ENCODE results near the gene ARRB1. TPM values are rescaled to one million over a fixed set of nuclear protein-coding genes. Genes with fewer than 3 reads are reported as not detected.

ARRB1 gene
- total RNA-seq, 1 experiment from 2014 or later = 90.1 TPM

DNA sequence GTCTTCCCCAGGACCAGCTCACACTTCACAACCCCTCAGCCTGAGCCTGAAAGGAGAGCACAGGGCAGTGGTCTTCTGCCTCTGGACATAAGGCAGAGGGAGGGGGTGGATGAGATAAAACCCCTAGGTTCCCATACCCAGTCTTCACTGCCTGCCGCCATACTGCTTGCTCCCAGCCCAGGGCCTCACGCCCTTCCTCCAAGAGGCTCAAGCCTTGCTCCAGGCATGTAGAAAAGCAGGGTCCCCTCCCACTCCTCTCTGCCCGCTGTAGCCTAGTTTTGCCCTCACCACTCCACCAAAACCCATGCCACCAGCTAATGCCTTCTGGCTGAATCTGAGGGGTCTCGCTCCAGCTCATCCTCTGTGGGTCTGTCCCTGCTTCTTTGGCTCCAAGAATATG is 5.2 kb downstream of the ARRB1 start (continued):
- TF ChIP-seq, protein P1, sequence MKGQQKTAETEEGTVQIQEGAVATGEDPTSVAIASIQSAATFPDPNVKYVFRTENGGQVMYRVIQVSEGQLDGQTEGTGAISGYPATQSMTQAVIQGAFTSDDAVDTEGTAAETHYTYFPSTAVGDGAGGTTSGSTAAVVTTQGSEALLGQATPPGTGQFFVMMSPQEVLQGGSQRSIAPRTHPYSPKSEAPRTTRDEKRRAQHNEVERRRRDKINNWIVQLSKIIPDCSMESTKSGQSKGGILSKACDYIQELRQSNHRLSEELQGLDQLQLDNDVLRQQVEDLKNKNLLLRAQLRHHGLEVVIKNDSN (CRISPR knock-in tag; IDR thresholded peaks at IDR 0.05) = no peak
- no peak for TF ChIP-seq NR3C1 (CRISPR knock-in tag; conservative IDR thresholded peaks at IDR 0.05; ENCODE audit: low read depth)

DNA sequence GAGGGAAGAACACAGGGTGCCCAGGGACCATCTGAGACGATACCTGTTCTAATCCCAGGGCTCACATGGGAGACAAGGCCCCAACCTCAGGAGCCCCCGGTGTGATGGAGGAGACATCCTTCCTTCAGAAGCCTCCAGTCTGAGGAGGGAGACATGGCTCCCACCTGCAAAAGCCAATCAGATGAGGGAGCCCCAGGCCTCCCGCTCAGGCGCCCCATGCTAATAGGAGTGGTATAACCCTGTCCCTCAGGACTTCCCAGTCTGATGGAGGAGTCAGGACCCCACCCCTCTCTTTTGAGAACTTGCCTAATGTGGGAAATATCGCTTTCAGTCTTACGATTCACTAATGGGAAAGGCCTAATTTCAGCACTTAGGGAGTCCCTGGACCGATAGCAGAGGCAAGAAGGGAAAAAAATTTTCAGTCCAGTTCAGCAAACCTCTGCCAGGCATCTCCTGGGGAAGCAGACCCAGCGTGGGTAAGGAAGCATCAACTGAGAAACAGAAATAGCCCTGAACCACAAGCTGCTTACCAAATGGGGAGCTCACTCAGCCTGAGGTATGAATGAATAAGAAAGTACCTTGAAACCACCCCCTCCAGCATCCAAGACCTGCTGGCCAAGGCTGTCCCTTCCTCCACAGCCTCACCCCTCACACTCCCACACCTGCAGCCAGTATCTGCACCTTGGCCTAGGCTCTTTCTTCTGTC is 5.9 kb downstream of the ARRB1 start:
- ChIA-PET CTCF (interaction anchor here (0.6 kb wide), 1 partner anchor 19 kb away, joined by 3 read pairs; no protein-coding TSS in a partner anchor), POLR2A (no interaction called here)
- peaks cover 100% of the 10 kb centered on the region for H3K4me1 Mint-ChIP-seq
- ATAC-seq = no peak
- H3K4me3 Mint-ChIP-seq = peak overlapping the region; percentile 18; the same call in 1 of the 2 replicates
- peaks cover 5% of the 10 kb centered on the region; the same call in 1 of the 2 replicates for H3K36me3 Mint-ChIP-seq
- no peak for DNase-seq (ENCODE audit: low spot score)
- H3K27me3 Mint-ChIP-seq (ENCODE audit: low read depth) = peaks cover 2% of the 10 kb centered on the region
- H3K27ac Mint-ChIP-seq = peak overlapping the region; percentile 69
- no peak for TF ChIP-seq EMX1 (CRISPR knock-in tag; IDR thresholded peaks at IDR 0.05)
- TF ChIP-seq ZNF396 (CRISPR knock-in tag; IDR thresholded peaks at IDR 0.05; ENCODE audit: borderline replicate concordance) = no peak
- TF ChIP-seq, protein P2, sequence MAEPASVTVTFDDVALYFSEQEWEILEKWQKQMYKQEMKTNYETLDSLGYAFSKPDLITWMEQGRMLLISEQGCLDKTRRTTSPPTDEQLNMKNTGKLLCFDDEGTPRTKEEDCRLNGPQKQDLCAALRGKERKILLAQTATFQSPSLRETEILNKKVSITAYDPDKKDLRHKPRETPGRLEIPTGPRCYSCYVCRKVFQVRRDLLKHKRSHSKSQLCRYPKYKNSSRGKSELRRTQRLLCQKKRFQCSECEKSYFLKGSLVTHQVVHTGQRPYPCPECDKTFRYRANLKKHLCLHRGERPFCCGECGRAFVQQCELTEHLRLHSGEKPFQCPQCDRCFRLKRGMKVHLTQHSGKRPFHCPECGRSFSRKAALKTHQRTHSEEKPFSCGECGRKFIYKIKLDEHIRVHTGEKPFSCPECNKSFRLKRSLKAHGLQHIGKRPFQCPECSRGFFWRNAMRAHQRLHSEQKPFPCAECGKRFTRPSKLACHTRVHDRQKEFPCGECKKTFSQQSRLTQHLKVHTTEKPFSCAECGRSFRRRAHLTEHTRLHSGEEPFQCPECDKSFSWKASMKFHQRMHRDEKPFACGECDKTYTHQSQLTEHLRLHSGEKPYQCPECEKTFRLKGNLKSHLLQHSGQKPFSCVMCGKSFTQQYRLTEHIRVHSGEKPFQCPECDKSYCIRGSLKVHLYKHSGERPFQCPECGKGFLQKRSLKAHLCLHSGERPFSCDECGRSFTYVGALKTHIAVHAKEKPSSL (CRISPR knock-in tag; conservative IDR thresholded peaks at IDR 0.05) = no peak
- H3K9me3 Mint-ChIP-seq = no peaks in the 10 kb centered on the region

DNA sequence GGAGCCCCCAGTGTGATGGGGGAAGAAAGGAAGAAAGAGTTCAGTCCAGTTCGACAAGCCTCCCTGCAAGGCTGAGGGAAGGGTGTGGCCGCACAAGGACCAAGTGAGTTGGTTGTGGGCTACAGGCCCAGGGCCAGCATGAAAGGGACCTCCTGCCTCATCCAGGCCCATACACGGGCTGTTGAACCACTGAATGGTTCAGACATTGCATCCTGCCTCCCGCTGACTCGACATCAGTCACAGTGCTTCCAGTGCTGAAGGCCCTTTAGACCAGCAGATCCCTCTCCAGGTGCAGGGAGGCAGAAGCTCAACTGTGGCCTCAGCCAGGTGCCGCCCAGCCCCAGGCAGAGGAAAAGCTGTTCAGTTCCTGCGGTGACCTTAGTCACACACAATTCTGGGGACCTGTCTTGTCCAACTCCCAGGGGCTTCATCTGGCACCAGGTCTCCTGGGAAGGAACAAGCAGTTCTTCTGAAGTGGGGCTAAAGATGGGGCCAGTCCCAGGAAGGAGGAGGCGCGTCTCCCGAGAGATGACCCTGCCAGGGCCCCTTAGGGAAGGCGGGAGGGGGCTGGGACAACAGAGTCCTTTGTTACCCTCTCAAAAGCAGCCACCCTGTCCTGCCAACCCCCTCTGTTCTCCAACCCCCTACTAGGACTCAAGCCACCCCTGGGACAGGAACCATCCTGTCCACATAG is 6.6 kb downstream of the ARRB1 start:
- no peak for ATAC-seq
- DNase-seq (ENCODE audit: low spot score) = no peak
- Mint-ChIP-seq H3K9me3 (no peaks in the 10 kb centered on the region), H3K27me3 (ENCODE audit: low read depth) (no peaks in the 10 kb centered on the region), H3K4me1 (peaks cover 100% of the 10 kb centered on the region), H3K36me3 (peaks cover 5% of the 10 kb centered on the region; the same call in 1 of the 2 replicates), H3K4me3 (no peak overlapping the region), H3K27ac (peak overlapping the region; percentile 65)
- ChIA-PET CTCF (no interaction called here), POLR2A (no interaction called here)
- TF ChIP-seq ESRRA (CRISPR knock-in tag; IDR thresholded peaks at IDR 0.05; ENCODE audit: borderline replicate concordance) = no peak
- TF ChIP-seq SMAD3 (CRISPR knock-in tag; IDR thresholded peaks at IDR 0.05; ENCODE audit: borderline replicate concordance) = no peak
- no peak for TF ChIP-seq ZNF232 (CRISPR knock-in tag; IDR thresholded peaks at IDR 0.05)
- TF ChIP-seq, protein P3, sequence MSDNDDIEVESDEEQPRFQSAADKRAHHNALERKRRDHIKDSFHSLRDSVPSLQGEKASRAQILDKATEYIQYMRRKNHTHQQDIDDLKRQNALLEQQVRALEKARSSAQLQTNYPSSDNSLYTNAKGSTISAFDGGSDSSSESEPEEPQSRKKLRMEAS (CRISPR knock-in tag; IDR thresholded peaks at IDR 0.05) = no peak
- TF ChIP-seq, protein P4, sequence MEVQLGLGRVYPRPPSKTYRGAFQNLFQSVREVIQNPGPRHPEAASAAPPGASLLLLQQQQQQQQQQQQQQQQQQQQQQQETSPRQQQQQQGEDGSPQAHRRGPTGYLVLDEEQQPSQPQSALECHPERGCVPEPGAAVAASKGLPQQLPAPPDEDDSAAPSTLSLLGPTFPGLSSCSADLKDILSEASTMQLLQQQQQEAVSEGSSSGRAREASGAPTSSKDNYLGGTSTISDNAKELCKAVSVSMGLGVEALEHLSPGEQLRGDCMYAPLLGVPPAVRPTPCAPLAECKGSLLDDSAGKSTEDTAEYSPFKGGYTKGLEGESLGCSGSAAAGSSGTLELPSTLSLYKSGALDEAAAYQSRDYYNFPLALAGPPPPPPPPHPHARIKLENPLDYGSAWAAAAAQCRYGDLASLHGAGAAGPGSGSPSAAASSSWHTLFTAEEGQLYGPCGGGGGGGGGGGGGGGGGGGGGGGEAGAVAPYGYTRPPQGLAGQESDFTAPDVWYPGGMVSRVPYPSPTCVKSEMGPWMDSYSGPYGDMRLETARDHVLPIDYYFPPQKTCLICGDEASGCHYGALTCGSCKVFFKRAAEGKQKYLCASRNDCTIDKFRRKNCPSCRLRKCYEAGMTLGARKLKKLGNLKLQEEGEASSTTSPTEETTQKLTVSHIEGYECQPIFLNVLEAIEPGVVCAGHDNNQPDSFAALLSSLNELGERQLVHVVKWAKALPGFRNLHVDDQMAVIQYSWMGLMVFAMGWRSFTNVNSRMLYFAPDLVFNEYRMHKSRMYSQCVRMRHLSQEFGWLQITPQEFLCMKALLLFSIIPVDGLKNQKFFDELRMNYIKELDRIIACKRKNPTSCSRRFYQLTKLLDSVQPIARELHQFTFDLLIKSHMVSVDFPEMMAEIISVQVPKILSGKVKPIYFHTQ (CRISPR knock-in tag; IDR thresholded peaks at IDR 0.05) = no peak
- no peak for TF ChIP-seq SMAD4 (CRISPR knock-in tag; IDR thresholded peaks at IDR 0.05)
- TF ChIP-seq NFE2L1 (CRISPR knock-in tag; IDR thresholded peaks at IDR 0.05) = no peak
- TF ChIP-seq HMGA2 (CRISPR knock-in tag; IDR thresholded peaks at IDR 0.05) = no peak
- TF ChIP-seq MYBL2 (CRISPR knock-in tag; IDR thresholded peaks at IDR 0.05) = no peak
- TF ChIP-seq JAZF1 (CRISPR knock-in tag; IDR thresholded peaks at IDR 0.05) = no peak
- TF ChIP-seq, protein P5, sequence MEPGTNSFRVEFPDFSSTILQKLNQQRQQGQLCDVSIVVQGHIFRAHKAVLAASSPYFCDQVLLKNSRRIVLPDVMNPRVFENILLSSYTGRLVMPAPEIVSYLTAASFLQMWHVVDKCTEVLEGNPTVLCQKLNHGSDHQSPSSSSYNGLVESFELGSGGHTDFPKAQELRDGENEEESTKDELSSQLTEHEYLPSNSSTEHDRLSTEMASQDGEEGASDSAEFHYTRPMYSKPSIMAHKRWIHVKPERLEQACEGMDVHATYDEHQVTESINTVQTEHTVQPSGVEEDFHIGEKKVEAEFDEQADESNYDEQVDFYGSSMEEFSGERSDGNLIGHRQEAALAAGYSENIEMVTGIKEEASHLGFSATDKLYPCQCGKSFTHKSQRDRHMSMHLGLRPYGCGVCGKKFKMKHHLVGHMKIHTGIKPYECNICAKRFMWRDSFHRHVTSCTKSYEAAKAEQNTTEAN (CRISPR knock-in tag; IDR thresholded peaks at IDR 0.05) = no peak
- TF ChIP-seq, protein P6, sequence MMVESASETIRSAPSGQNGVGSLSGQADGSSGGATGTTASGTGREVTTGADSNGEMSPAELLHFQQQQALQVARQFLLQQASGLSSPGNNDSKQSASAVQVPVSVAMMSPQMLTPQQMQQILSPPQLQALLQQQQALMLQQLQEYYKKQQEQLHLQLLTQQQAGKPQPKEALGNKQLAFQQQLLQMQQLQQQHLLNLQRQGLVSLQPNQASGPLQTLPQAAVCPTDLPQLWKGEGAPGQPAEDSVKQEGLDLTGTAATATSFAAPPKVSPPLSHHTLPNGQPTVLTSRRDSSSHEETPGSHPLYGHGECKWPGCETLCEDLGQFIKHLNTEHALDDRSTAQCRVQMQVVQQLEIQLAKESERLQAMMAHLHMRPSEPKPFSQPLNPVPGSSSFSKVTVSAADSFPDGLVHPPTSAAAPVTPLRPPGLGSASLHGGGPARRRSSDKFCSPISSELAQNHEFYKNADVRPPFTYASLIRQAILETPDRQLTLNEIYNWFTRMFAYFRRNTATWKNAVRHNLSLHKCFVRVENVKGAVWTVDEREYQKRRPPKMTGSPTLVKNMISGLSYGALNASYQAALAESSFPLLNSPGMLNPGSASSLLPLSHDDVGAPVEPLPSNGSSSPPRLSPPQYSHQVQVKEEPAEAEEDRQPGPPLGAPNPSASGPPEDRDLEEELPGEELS (CRISPR knock-in tag; IDR thresholded peaks at IDR 0.05) = no peak
- TF ChIP-seq, protein P7, sequence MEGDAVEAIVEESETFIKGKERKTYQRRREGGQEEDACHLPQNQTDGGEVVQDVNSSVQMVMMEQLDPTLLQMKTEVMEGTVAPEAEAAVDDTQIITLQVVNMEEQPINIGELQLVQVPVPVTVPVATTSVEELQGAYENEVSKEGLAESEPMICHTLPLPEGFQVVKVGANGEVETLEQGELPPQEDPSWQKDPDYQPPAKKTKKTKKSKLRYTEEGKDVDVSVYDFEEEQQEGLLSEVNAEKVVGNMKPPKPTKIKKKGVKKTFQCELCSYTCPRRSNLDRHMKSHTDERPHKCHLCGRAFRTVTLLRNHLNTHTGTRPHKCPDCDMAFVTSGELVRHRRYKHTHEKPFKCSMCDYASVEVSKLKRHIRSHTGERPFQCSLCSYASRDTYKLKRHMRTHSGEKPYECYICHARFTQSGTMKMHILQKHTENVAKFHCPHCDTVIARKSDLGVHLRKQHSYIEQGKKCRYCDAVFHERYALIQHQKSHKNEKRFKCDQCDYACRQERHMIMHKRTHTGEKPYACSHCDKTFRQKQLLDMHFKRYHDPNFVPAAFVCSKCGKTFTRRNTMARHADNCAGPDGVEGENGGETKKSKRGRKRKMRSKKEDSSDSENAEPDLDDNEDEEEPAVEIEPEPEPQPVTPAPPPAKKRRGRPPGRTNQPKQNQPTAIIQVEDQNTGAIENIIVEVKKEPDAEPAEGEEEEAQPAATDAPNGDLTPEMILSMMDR (IDR thresholded peaks at IDR 0.05) = no peak
- TF ChIP-seq, protein P8, sequence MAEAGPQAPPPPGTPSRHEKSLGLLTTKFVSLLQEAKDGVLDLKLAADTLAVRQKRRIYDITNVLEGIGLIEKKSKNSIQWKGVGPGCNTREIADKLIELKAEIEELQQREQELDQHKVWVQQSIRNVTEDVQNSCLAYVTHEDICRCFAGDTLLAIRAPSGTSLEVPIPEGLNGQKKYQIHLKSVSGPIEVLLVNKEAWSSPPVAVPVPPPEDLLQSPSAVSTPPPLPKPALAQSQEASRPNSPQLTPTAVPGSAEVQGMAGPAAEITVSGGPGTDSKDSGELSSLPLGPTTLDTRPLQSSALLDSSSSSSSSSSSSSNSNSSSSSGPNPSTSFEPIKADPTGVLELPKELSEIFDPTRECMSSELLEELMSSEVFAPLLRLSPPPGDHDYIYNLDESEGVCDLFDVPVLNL (CRISPR knock-in tag; IDR thresholded peaks at IDR 0.05; ENCODE audit: borderline replicate concordance, low read depth) = no peak
